CD14-positive monocyte (primary cell): Measurements from ENCODE around the gene WWOX. TPM values are rescaled to one million over a fixed set of nuclear protein-coding genes. Genes with fewer than 3 reads are reported as not detected.

Experiments used
- DNase-seq, 3 donors: peaks; one replicate each; pipeline ENCODE4 v3.0.0-alpha.2; 2011 to 2022
- H2AFZ ChIP-seq: 2 replicates; pipeline ENCODE4 v1.6.0; 2012; ENCODE audit warnings: mild to moderate bottlenecking, low read depth, low read length, inconsistent platforms; ENCODE audit not compliant: insufficient read depth, poor library complexity, severe bottlenecking
- H3K27ac ChIP-seq, 2 donors: 1 replicate in 1 of 2; 2 replicates in 1 of 2; pipeline ENCODE4 v1.5.1; 2012 to 2013; ENCODE audit warnings: low read length in 2 of 2, control low read depth in 1 of 2, inconsistent platforms in 1 of 2, low read depth in 1 of 2, mild to moderate bottlenecking in 1 of 2
- H3K27me3 ChIP-seq, 2 donors: one replicate each; pipeline versions ENCODE4 v1.6.0 to v1.6.1; 2011 to 2013; ENCODE audit warnings: low read length in 2 of 2; ENCODE audit not compliant: control insufficient read depth in 2 of 2, insufficient read depth in 2 of 2
- H3K36me3 ChIP-seq, 2 donors: replicated peaks in 1 of 2; 1 replicate in 1 of 2; 2 replicates in 1 of 2; pipeline versions ENCODE4 v1.5.1 to v1.6.1; 2012 to 2013; ENCODE audit warnings: low read length in 2 of 2, control low read depth in 1 of 2, inconsistent platforms in 1 of 2, mild to moderate bottlenecking in 1 of 2; ENCODE audit not compliant: insufficient read depth in 2 of 2, control insufficient read depth in 1 of 2
- H3K4me1 ChIP-seq, 2 donors: 1 replicate in 1 of 2; 2 replicates in 1 of 2; pipeline versions ENCODE4 v1.5.1 to v1.6.1; 2012 to 2013; ENCODE audit warnings: low read length in 2 of 2, control low read depth in 1 of 2, inconsistent platforms in 1 of 2, mild to moderate bottlenecking in 1 of 2, moderate library complexity in 1 of 2; ENCODE audit not compliant: insufficient read depth in 2 of 2, control insufficient read depth in 1 of 2
- H3K4me2 ChIP-seq: replicated peaks from 2 replicates; pipeline ENCODE3; 2012; ENCODE audit warnings: low read length, moderate library complexity, mild to moderate bottlenecking; ENCODE audit not compliant: poor library complexity, severe bottlenecking; ENCODE audit errors: extremely low read depth
- H3K4me3 ChIP-seq, 3 experiments: fragments of 200-600 bp in 1 of 3; sonication (generic) in 1 of 3; replicated peaks in 1 of 3; 1 replicate in 2 of 3; 2 replicates in 1 of 3; pipeline ENCODE4 v1.5.1; 2011 to 2013; ENCODE audit warnings: low read length in 3 of 3, mild to moderate bottlenecking in 3 of 3, control low read depth in 2 of 3, low read depth in 2 of 3, inconsistent platforms in 1 of 3, moderate library complexity in 1 of 3
- H3K79me2 ChIP-seq: 2 replicates; pipeline ENCODE4 v1.6.0; 2012; ENCODE audit warnings: mild to moderate bottlenecking, control low read depth, inconsistent platforms, low read length, moderate library complexity; ENCODE audit not compliant: insufficient read depth
- H3K9ac ChIP-seq: 2 replicates; pipeline ENCODE4 v1.6.0; 2017; ENCODE audit warnings: low read length, mild to moderate bottlenecking; ENCODE audit not compliant: insufficient read depth, poor library complexity, severe bottlenecking
- H3K9me3 ChIP-seq, 2 donors: replicated peaks in 1 of 2; 1 replicate in 1 of 2; 2 replicates in 1 of 2; pipeline versions ENCODE4 v1.5.1 to v1.6.1; 2012 to 2013; ENCODE audit warnings: low read length in 2 of 2, control low read depth in 1 of 2; ENCODE audit not compliant: control insufficient read depth in 1 of 2, insufficient read depth in 1 of 2
- H4K20me1 ChIP-seq: 2 replicates; pipeline ENCODE4 v1.6.0; 2012; ENCODE audit warnings: mild to moderate bottlenecking, low read length, control low read depth, moderate library complexity; ENCODE audit not compliant: insufficient read depth
- H3K27ac Mint-ChIP-seq, 7 donors: one replicate each; pipeline ENCODE4 v1.8.0; 2020; ENCODE audit warnings: mild to moderate bottlenecking in 7 of 7, mixed read lengths in 7 of 7, moderate library complexity in 6 of 7, inconsistent platforms in 2 of 7
- H3K27me3 Mint-ChIP-seq, 3 donors: one replicate each; pipeline ENCODE4 v1.8.0; 2021 to 2022; ENCODE audit warnings: low read depth in 3 of 3, mild to moderate bottlenecking in 3 of 3, mixed read lengths in 3 of 3, moderate library complexity in 3 of 3, inconsistent platforms in 1 of 3
- H3K36me3 Mint-ChIP-seq, 2 donors: one replicate each; pipeline ENCODE4 v1.8.0; 2020; ENCODE audit warnings: mixed read lengths in 2 of 2, inconsistent platforms in 1 of 2, mild to moderate bottlenecking in 1 of 2
- H3K4me1 Mint-ChIP-seq: one replicate; pipeline ENCODE4 v1.8.0; 2020; ENCODE audit warnings: mild to moderate bottlenecking, mixed read lengths
- H3K4me3 Mint-ChIP-seq, 2 donors: one replicate each; pipeline ENCODE4 v1.8.0; 2020; ENCODE audit warnings: mild to moderate bottlenecking in 2 of 2, mixed read lengths in 2 of 2, moderate library complexity in 1 of 2
- H3K9me3 Mint-ChIP-seq, 7 donors: one replicate each; pipeline ENCODE4 v1.8.0; 2020 to 2022; ENCODE audit warnings: mixed read lengths in 7 of 7, mild to moderate bottlenecking in 6 of 7, moderate library complexity in 6 of 7, inconsistent platforms in 2 of 7
- WGBS: methylation state at CpG from one replicate; pipeline ENCODE4 v1.1.5; 2013; ENCODE audit warnings: missing lambda C conversion rate; ENCODE audit not compliant: insufficient coverage; 5-methylcytosine and 5-hydroxymethylcytosine counted together
- intact Hi-C, 2 donors: fragments of 100-400 bp; cut with micrococcal nuclease; formaldehyde crosslinking; loops; one replicate each; pipeline versions ENCODE4 v1.15.0 to v1.15.1; 2023
- polyA plus RNA-seq, 3 donors: library from polyadenylated mRNA; depleted of rRNA in 1 of 3; unstranded in 2 of 3; stranded (reverse) in 1 of 3; fragments of 300-500 nt in 2 of 3; fragments of >200 nt in 1 of 3; fragmentation: Illumina TruSeq in 2 of 3; gene quantifications; 1 replicate in 2 of 3; 2 replicates in 1 of 3; pipeline ENCODE4 v1.2.3, GENCODE V29; 2012 to 2021
- TF ChIP-seq, protein P1 (sequence below): fragments of 200-600 bp; IDR thresholded peaks from one replicate; pipeline ENCODE4 v1.8.0; 2022; ENCODE audit warnings: antibody characterized with exemption, mild to moderate bottlenecking

WWOX gene
- polyA plus RNA-seq, 3 donors: 4.0 to 7.0 (median 6.3) TPM

DNA sequence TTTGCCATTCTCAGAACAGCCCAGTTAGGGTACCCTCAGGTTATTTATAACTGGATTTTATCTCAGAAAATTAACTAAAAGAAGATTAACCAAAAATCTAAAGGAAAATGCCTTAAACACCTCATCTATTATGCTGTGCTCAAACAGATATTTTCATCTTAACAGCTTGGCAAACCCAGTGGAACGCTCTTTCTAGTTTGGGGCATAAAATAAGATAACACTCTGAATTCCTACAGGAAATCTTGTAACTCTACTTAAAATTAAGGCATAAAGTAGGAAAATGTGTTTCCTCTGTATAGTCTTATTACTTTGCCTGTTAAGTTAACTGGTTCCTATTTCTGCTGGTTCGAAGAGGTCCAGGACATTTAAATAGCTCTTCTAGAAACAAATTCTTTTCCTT is 777.2 kb downstream of the WWOX start:
- Mint-ChIP-seq H3K36me3 (no peaks in the 10 kb centered on the region), H3K27me3 (no peaks in the 10 kb centered on the region), H3K27ac (no peak overlapping the region), H3K9me3 (peaks cover 0 to 1% (median 0%) of the 10 kb centered on the region in 7 donors), H3K4me1 (peaks cover 3% of the 10 kb centered on the region), H3K4me3 (no peak overlapping the region)
- Histone ChIP-seq H3K9me3 (no peaks in the 10 kb centered on the region), H3K36me3 (no peaks in the 10 kb centered on the region), H3K4me3 (no peak overlapping the region), H3K4me1 (no peaks in the 10 kb centered on the region), H3K79me2 (no peaks in the 10 kb centered on the region), H2AFZ (no peak overlapping the region), H4K20me1 (no peaks in the 10 kb centered on the region), H3K27me3 (no peaks in the 10 kb centered on the region), H3K9ac (no peak overlapping the region), H3K4me2 (no peak overlapping the region), H3K27ac (no peak overlapping the region)
- no peak for DNase-seq
- intact Hi-C loops: no loop called here
- WGBS: no CpG with 5 or more reads among the region's 2 CpGs
- TF ChIP-seq, protein P1, sequence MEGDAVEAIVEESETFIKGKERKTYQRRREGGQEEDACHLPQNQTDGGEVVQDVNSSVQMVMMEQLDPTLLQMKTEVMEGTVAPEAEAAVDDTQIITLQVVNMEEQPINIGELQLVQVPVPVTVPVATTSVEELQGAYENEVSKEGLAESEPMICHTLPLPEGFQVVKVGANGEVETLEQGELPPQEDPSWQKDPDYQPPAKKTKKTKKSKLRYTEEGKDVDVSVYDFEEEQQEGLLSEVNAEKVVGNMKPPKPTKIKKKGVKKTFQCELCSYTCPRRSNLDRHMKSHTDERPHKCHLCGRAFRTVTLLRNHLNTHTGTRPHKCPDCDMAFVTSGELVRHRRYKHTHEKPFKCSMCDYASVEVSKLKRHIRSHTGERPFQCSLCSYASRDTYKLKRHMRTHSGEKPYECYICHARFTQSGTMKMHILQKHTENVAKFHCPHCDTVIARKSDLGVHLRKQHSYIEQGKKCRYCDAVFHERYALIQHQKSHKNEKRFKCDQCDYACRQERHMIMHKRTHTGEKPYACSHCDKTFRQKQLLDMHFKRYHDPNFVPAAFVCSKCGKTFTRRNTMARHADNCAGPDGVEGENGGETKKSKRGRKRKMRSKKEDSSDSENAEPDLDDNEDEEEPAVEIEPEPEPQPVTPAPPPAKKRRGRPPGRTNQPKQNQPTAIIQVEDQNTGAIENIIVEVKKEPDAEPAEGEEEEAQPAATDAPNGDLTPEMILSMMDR: no peak

DNA sequence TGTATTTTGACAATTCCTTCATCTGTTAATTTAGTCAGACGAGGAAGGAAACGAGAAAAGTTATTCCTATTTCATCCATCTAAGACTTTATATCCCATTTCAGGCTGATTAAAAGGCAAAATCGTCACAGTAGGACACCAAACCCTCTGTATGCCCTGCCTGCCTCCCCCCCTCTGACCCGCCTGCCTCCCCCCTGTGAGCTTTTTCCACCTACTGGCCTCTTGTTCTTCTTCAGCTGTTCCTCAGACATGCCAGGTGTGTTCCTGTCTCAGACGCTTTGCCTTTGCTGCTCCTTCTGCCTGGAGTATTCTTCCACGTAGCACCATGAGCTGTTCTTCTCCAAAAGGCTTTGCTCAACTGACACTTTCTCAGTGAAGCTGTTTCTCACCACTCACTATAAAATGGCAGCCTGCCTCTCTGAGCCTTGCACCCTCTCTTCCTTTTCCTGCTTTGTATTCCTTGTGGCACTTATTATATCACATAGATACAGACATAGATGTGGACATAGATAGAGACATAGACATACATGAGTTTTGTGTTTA is 777.7 kb downstream of the WWOX start:
- Histone ChIP-seq H2AFZ (no peak overlapping the region), H3K4me2 (no peak overlapping the region), H3K9me3 (no peaks in the 10 kb centered on the region), H3K36me3 (no peaks in the 10 kb centered on the region), H3K27me3 (no peaks in the 10 kb centered on the region), H3K9ac (no peak overlapping the region), H3K27ac (no peak overlapping the region), H4K20me1 (no peaks in the 10 kb centered on the region), H3K4me3 (no peak overlapping the region), H3K4me1 (no peaks in the 10 kb centered on the region), H3K79me2 (no peaks in the 10 kb centered on the region)
- H3K9me3 Mint-ChIP-seq: peaks cover 0 to 1% (median 0%) of the 10 kb centered on the region in 7 donors
- 83% methylated on average over 4 of the region's 6 CpGs for WGBS
- TF ChIP-seq, protein P1: no peak
- no peak overlapping the region for H3K27ac Mint-ChIP-seq
- intact Hi-C loops: no loop called here
- H3K36me3 Mint-ChIP-seq: no peaks in the 10 kb centered on the region
- no peak for DNase-seq
- no peaks in the 10 kb centered on the region for H3K27me3 Mint-ChIP-seq
- H3K4me1 Mint-ChIP-seq: peaks cover 3% of the 10 kb centered on the region
- no peak overlapping the region for H3K4me3 Mint-ChIP-seq
